ENCODE measurements around the gene MUCL1. TPM values are rescaled to one million over a fixed set of nuclear protein-coding genes. Genes with fewer than 3 reads are reported as not detected.

The MUCL1 gene
- total and polyA plus RNA-seq, 2 of the 13 experiments (the other 11 are each of a cell fraction or from before 2014, with no cell fraction given) = not detected

- H3K9ac ChIP-seq (ENCODE audit: insufficient read depth, low read depth, low read length) = no peak overlapping the region
- no peaks in the 10 kb centered on the region for H3K4me1 ChIP-seq (ENCODE audit: insufficient read depth, low read length)
- 2% methylated on average over 1 of the region's 1 CpG for WGBS (ENCODE audit: low lambda C conversion rate)
- no peak overlapping the region for H3K27ac ChIP-seq (ENCODE audit: extremely low read length, insufficient read depth, low read length)
- no peak for TF ChIP-seq ZNF468 (CRISPR knock-in tag; IDR thresholded peaks at IDR 0.05)
- TF ChIP-seq, protein P1, sequence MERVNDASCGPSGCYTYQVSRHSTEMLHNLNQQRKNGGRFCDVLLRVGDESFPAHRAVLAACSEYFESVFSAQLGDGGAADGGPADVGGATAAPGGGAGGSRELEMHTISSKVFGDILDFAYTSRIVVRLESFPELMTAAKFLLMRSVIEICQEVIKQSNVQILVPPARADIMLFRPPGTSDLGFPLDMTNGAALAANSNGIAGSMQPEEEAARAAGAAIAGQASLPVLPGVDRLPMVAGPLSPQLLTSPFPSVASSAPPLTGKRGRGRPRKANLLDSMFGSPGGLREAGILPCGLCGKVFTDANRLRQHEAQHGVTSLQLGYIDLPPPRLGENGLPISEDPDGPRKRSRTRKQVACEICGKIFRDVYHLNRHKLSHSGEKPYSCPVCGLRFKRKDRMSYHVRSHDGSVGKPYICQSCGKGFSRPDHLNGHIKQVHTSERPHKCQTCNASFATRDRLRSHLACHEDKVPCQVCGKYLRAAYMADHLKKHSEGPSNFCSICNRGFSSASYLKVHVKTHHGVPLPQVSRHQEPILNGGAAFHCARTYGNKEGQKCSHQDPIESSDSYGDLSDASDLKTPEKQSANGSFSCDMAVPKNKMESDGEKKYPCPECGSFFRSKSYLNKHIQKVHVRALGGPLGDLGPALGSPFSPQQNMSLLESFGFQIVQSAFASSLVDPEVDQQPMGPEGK (CRISPR knock-in tag; IDR thresholded peaks at IDR 0.05) = no peak
- no peak for TF ChIP-seq MEF2D (CRISPR knock-in tag; IDR thresholded peaks at IDR 0.05)
- no peak for TF ChIP-seq ZNF234 (CRISPR knock-in tag; conservative IDR thresholded peaks at IDR 0.05)
- TF ChIP-seq NR2F6 (IDR thresholded peaks at IDR 0.05) = no peak
- no peak for TF ChIP-seq NR2F6 (CRISPR knock-in tag; IDR thresholded peaks at IDR 0.05)
- TF ChIP-seq TFE3 (CRISPR knock-in tag; IDR thresholded peaks at IDR 0.05) = no peak
- no peak for TF ChIP-seq ZFP36L1 (CRISPR knock-in tag; IDR thresholded peaks at IDR 0.05)
- ChIA-PET CTCF (ENCODE audit: low intra/inter-chr PET ratio, low total read pairs) (no interaction called here), POLR2A (no interaction called here)
- intact Hi-C loops (cut with micrococcal nuclease; ENCODE audit: unreplicated experiment) = no loop called here
- BruUV-seq (replicated peaks) = no TSS peak
- no peak overlapping the region for H3K4me2 ChIP-seq (ENCODE audit: low read depth, low read length)
- no peaks in the 10 kb centered on the region for H3K9me3 ChIP-seq (ENCODE audit: low read length)
- H4K20me1 ChIP-seq (ENCODE audit: insufficient read depth, low read length) = no peaks in the 10 kb centered on the region
- H3K4me3 ChIP-seq (replicated peaks in 1 of 3; ENCODE audit: insufficient read depth in 1 of 3, low read depth in 2 of 3, low read length in 3 of 3) = no peak overlapping the region
- no peaks in the 10 kb centered on the region for H3K27me3 ChIP-seq (ENCODE audit: control insufficient read depth in 1 of 2, insufficient read depth in 2 of 2, low read length in 2 of 2)
- in situ Hi-C loops (cut with HindIII; ENCODE audit: extremely low pct_ligation_motif_present, low pct_unique_long_range_greater_than_20kb) = no loop called here
- H3K79me2 ChIP-seq (ENCODE audit: insufficient read depth, low read length) = no peaks in the 10 kb centered on the region
- FAIRE-seq (no peak), DNase-seq (ENCODE audit: low spot score) (no peak), ATAC-seq (no peak)
- H2AFZ ChIP-seq (ENCODE audit: low read length) = no peak overlapping the region
- no peaks in the 10 kb centered on the region for H3K36me3 ChIP-seq (replicated peaks in 1 of 2; ENCODE audit: control insufficient read depth in 1 of 2, insufficient read depth in 2 of 2, low read length in 2 of 2)
Measured at GRCh38 chr12:54831631-54832030, 22.7 kb upstream of the MUCL1 start.

All from HepG2 (cell line).